ENCODE data around the gene EFCAB7.

- TF ChIP-seq, protein P1, sequence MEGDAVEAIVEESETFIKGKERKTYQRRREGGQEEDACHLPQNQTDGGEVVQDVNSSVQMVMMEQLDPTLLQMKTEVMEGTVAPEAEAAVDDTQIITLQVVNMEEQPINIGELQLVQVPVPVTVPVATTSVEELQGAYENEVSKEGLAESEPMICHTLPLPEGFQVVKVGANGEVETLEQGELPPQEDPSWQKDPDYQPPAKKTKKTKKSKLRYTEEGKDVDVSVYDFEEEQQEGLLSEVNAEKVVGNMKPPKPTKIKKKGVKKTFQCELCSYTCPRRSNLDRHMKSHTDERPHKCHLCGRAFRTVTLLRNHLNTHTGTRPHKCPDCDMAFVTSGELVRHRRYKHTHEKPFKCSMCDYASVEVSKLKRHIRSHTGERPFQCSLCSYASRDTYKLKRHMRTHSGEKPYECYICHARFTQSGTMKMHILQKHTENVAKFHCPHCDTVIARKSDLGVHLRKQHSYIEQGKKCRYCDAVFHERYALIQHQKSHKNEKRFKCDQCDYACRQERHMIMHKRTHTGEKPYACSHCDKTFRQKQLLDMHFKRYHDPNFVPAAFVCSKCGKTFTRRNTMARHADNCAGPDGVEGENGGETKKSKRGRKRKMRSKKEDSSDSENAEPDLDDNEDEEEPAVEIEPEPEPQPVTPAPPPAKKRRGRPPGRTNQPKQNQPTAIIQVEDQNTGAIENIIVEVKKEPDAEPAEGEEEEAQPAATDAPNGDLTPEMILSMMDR (IDR thresholded peaks at IDR 0.05): no peak
- TF ChIP-seq POLR2A (IDR thresholded peaks at IDR 0.05) (no peak), POLR2AphosphoS5 (IDR thresholded peaks at IDR 0.05) (no peak)
Observed at GRCh38 chr1:63601463-63601862, 78.1 kb downstream of the EFCAB7 start.
